NOMO-1 treated with DMSO at 0.1 percent for 48 hours (cell line): ENCODE results near the gene SDCBP2.

Source experiments
- DNase-seq: peaks from one replicate; lab custom pipeline; 2025; ENCODE audit not compliant: unreplicated experiment; lab: John Stamatoyannopoulos, UW

Gene SDCBP2

GRCh38 chr20:1298888-1299511, 29.9 kb downstream of the SDCBP2 start:
- DNase-seq = no peak

- DNase-seq = no peak
Observed at GRCh38 chr20:1298166-1298565, 30.8 kb downstream of the SDCBP2 start.

- DNase-seq = no peak
Observed at GRCh38 chr20:1297486-1297885, 31.5 kb downstream of the SDCBP2 start.

- no peak for DNase-seq
Observed at GRCh38 chr20:1296922-1297321, 32.0 kb downstream of the SDCBP2 start.

- no peak for DNase-seq
Observed at GRCh38 chr20:1296117-1296610, 32.8 kb downstream of the SDCBP2 start.

- no peak for DNase-seq
Observed at GRCh38 chr20:1295276-1295930, 33.5 kb downstream of the SDCBP2 start.

- DNase-seq = no peak
Observed at GRCh38 chr20:1294497-1294896, 34.4 kb downstream of the SDCBP2 start.

- no peak for DNase-seq
Observed at GRCh38 chr20:1293641-1294379, 35.1 kb downstream of the SDCBP2 start.

GRCh38 chr20:1292620-1293019, 36.3 kb downstream of the SDCBP2 start:
- no peak for DNase-seq

GRCh38 chr20:1291191-1291741, 37.7 kb downstream of the SDCBP2 start:
- no peak for DNase-seq

- DNase-seq = no peak
Observed at GRCh38 chr20:1287787-1288569, 41.0 kb downstream of the SDCBP2 start.

- no peak for DNase-seq
Observed at GRCh38 chr20:1287306-1287705, 41.6 kb downstream of the SDCBP2 start.

- no peak for DNase-seq
Observed at GRCh38 chr20:1286267-1287024, 42.5 kb downstream of the SDCBP2 start.

GRCh38 chr20:1283522-1284510, 45.1 kb downstream of the SDCBP2 start:
- DNase-seq = no peak

- DNase-seq = no peak
Observed at GRCh38 chr20:1282966-1283365, 46.0 kb downstream of the SDCBP2 start.

- no peak for DNase-seq
Observed at GRCh38 chr20:1281279-1282057, 47.5 kb downstream of the SDCBP2 start.

- no peak for DNase-seq
Observed at GRCh38 chr20:1280195-1281102, 48.5 kb downstream of the SDCBP2 start.
